OCI-LY1 (cell line): ENCODE measurements around the gene MMAB.

Source experiments
- H2AFZ ChIP-seq: fragments of 200-600 bp; sonication (generic), shearing (Covaris generic); 2 replicates; pipeline ENCODE4 v1.6.0; 2014; ENCODE audit warnings: antibody characterized with exemption, mild to moderate bottlenecking, low read length
- H3F3A ChIP-seq: fragments of 200-600 bp; sonication (generic), shearing (Covaris generic); 2 replicates; pipeline ENCODE4 v1.6.0; 2014; ENCODE audit warnings: mild to moderate bottlenecking, antibody characterized with exemption, low read length, moderate library complexity; ENCODE audit not compliant: insufficient read depth
- H3K27ac ChIP-seq: fragments of 200-600 bp; sonication (generic); 2 replicates; pipeline ENCODE4 v1.5.1; 2014; ENCODE audit warnings: low read length, mixed run types, mild to moderate bottlenecking, low read depth; ENCODE audit not compliant: poor library complexity, severe bottlenecking
- H3K27me3 ChIP-seq: fragments of 200-600 bp; sonication (generic); 2 replicates; pipeline ENCODE4 v1.6.0; 2014; ENCODE audit warnings: antibody characterized with exemption, mild to moderate bottlenecking, low read length, moderate library complexity; ENCODE audit not compliant: insufficient read depth
- H3K36me3 ChIP-seq: fragments of 200-600 bp; sonication (generic); 2 replicates; pipeline ENCODE4 v1.6.1; 2014; ENCODE audit warnings: mild to moderate bottlenecking, antibody characterized with exemption, low read length, moderate library complexity, mixed read lengths; ENCODE audit not compliant: insufficient read depth
- H3K4me1 ChIP-seq: fragments of 200-600 bp; sonication (generic); 2 replicates; pipeline ENCODE4 v1.5.1; 2014; ENCODE audit warnings: mild to moderate bottlenecking, low read length, moderate library complexity; ENCODE audit not compliant: insufficient read depth, severe bottlenecking
- H3K4me2 ChIP-seq: fragments of 200-600 bp; sonication (generic), shearing (Covaris generic); 2 replicates; pipeline ENCODE4 v1.6.1; 2014; ENCODE audit warnings: low read length
- H3K4me3 ChIP-seq: fragments of 200-600 bp; sonication (generic); 2 replicates; pipeline ENCODE4 v1.5.1; 2014; ENCODE audit warnings: low read length, low read depth, mild to moderate bottlenecking, mixed read lengths; ENCODE audit not compliant: poor library complexity, severe bottlenecking
- H3K79me2 ChIP-seq: fragments of 200-600 bp; shearing (Covaris generic); 2 replicates; pipeline ENCODE4 v1.6.1; 2016; ENCODE audit warnings: mixed run types, low read length, mixed read lengths; ENCODE audit not compliant: insufficient read depth
- H3K9ac ChIP-seq: fragments of 200-600 bp; sonication (generic), shearing (Covaris generic); 2 replicates; pipeline ENCODE4 v1.6.1; 2014; ENCODE audit warnings: mild to moderate bottlenecking, low read length, mixed read lengths
- H3K9me2 ChIP-seq: fragments of 200-600 bp; sonication (generic), shearing (Covaris generic); 2 replicates; pipeline ENCODE4 v1.6.1; 2014; ENCODE audit warnings: low read depth, mild to moderate bottlenecking, low read length, mixed read lengths
- H3K9me3 ChIP-seq: fragments of 200-600 bp; shearing (Covaris generic); 2 replicates; pipeline ENCODE4 v1.6.1; 2014; ENCODE audit warnings: low read length, mixed read lengths
- H4K20me1 ChIP-seq: fragments of 200-600 bp; sonication (generic), shearing (Covaris generic); 2 replicates; pipeline ENCODE4 v1.6.0; 2016; ENCODE audit warnings: mild to moderate bottlenecking, low read length; ENCODE audit not compliant: insufficient read depth
- CTCF ChIP-seq: fragments of 200-600 bp; sonication (generic), shearing (Covaris generic); IDR thresholded peaks from 2 replicates; pipeline ENCODE4 v1.5.1; 2017; ENCODE audit warnings: mild to moderate bottlenecking, antibody characterized with exemption, low read length, moderate library complexity, mixed read lengths
- EZH2 ChIP-seq: fragments of 200-600 bp; sonication (generic), shearing (Covaris generic); IDR thresholded peaks from 2 replicates; pipeline ENCODE4 v1.8.0; 2017; ENCODE audit warnings: borderline replicate concordance, mixed run types, mild to moderate bottlenecking, antibody characterized with exemption, low read length, moderate library complexity, mixed read lengths

MMAB gene

GRCh38 chr12:109553483-109553882 lies 19.8 kb downstream of the MMAB start:
- no peak overlapping the region for H3K4me3 ChIP-seq
- no peaks in the 10 kb centered on the region for H3K36me3 ChIP-seq
- no peak overlapping the region for H3K27ac ChIP-seq
- no peaks in the 10 kb centered on the region for H3K79me2 ChIP-seq
- H3F3A ChIP-seq = no peaks in the 10 kb centered on the region
- no peaks in the 10 kb centered on the region for H3K4me1 ChIP-seq
- no peak overlapping the region for H2AFZ ChIP-seq
- H3K9me3 ChIP-seq = no peaks in the 10 kb centered on the region
- no peak for TF ChIP-seq EZH2
- no peak for TF ChIP-seq CTCF
- H3K27me3 ChIP-seq = no peaks in the 10 kb centered on the region
- no peak overlapping the region for H3K4me2 ChIP-seq
- no peak overlapping the region for H3K9ac ChIP-seq
- no peaks in the 10 kb centered on the region for H3K9me2 ChIP-seq
- H4K20me1 ChIP-seq = no peaks in the 10 kb centered on the region

- H3K4me3 ChIP-seq = no peak overlapping the region
- H3F3A ChIP-seq = no peaks in the 10 kb centered on the region
- H3K9ac ChIP-seq = no peak overlapping the region
- no peaks in the 10 kb centered on the region for H3K27me3 ChIP-seq
- no peaks in the 10 kb centered on the region for H3K4me1 ChIP-seq
- no peaks in the 10 kb centered on the region for H4K20me1 ChIP-seq
- no peak overlapping the region for H2AFZ ChIP-seq
- no peaks in the 10 kb centered on the region for H3K9me2 ChIP-seq
- no peaks in the 10 kb centered on the region for H3K9me3 ChIP-seq
- no peaks in the 10 kb centered on the region for H3K79me2 ChIP-seq
- TF ChIP-seq CTCF (no peak), EZH2 (no peak)
- H3K27ac ChIP-seq = no peak overlapping the region
- H3K36me3 ChIP-seq = no peaks in the 10 kb centered on the region
- H3K4me2 ChIP-seq = no peak overlapping the region
Measured at GRCh38 chr12:109552971-109553370, 20.3 kb downstream of the MMAB start.

DNA sequence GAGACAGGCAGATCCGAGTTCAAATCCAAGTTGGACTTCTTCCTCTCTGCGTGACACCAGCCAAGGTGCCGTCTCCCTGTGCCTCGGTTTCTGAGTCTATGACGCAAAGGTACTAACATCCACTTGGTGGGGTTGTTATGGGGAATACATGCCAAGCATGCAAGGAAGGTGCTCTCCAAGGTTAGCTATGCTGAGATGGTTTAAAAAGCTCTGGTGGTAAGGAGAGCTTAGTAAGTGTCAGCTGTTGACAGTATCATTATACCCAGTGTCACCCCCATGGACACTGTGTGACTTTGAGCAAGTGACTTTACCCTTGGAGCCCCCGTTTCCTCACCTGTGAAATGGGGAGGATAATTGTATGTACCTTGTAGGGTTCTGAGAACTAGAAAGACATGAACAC lies 22.2 kb downstream of the MMAB start:
- no peaks in the 10 kb centered on the region for H3K27me3 ChIP-seq
- TF ChIP-seq EZH2 (no peak), CTCF (no peak)
- H3F3A ChIP-seq = no peaks in the 10 kb centered on the region
- no peak overlapping the region for H2AFZ ChIP-seq
- no peaks in the 10 kb centered on the region for H3K79me2 ChIP-seq
- H3K9ac ChIP-seq = no peak overlapping the region
- no peaks in the 10 kb centered on the region for H3K9me2 ChIP-seq
- no peaks in the 10 kb centered on the region for H3K9me3 ChIP-seq
- no peak overlapping the region for H3K27ac ChIP-seq
- H3K4me3 ChIP-seq = no peak overlapping the region
- H3K4me1 ChIP-seq = no peaks in the 10 kb centered on the region
- H3K36me3 ChIP-seq = no peaks in the 10 kb centered on the region
- no peaks in the 10 kb centered on the region for H4K20me1 ChIP-seq
- H3K4me2 ChIP-seq = no peak overlapping the region
